Kasumi-1 (cell line): Measurements from ENCODE around the gene PLEKHA6.

Experiments used
- DNase-seq, 2 experiments: peaks; one replicate each; lab custom pipeline; 2025; lab: John Stamatoyannopoulos, UW

PLEKHA6 gene

DNA sequence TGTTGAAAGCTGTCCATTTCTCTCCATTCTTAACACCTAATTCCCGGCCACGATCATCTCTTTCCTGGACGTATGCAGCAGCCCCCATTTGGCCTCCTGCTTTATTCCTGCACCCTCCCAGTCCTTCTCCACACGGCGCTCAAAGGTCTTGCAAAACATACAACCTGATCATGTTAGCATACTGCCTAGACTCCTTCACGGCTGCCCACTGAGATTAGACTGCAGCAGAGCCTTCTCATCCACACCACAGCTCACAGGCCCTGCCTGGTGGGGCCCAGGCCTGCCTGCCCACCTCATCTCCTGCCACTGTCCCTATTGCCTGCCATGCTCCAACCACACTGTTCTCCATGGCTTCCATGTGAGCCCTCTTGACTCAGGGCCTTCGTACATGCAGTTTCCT lies 148.7 kb downstream of the PLEKHA6 start:
- DNase-seq: no peak

DNA sequence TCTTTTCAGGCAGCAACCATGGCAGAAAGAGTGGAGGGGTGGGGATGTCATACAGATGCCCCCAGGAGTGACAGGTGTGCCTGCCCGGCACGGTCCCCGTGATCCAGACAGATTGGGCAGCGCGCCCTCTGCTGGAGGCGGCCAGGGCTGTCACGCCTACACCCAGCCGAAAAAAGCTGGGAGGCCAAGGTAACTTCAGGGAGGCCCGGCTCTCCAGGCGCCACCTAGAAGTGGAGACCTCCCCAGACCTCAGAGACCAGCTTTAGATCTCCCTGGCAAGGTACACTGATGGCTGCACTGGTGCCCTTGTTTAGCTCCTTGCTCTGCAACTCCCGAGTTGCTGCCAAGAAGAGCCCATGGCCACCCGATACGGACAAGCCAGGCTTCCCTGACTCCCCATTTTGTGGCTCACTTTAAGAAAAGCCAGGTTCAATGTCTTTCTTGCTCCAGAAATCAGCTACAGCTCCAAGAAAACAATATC lies 152.6 kb downstream of the PLEKHA6 start:
- peak; percentile 10 to 28 for DNase-seq

DNA sequence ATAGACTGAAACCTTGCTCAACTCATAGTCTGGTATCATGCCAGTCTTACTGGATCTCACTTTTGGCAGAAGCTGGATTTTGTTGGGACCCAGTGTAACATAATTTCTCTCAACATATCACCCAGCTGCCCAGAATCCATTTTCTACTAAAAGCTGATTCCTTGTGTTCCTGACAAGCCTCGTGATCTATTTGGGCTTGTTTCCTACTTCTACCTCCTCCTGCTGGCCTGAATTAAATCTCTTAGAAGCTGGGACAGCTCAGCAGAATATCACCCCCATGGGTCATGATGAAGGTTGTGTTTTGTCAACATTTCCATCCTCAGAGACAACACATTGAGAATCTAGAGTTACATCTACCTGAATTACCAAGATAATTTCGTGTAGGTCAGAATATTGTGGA lies 153.6 kb downstream of the PLEKHA6 start:
- peak; percentile 8 to 25 for DNase-seq

DNA sequence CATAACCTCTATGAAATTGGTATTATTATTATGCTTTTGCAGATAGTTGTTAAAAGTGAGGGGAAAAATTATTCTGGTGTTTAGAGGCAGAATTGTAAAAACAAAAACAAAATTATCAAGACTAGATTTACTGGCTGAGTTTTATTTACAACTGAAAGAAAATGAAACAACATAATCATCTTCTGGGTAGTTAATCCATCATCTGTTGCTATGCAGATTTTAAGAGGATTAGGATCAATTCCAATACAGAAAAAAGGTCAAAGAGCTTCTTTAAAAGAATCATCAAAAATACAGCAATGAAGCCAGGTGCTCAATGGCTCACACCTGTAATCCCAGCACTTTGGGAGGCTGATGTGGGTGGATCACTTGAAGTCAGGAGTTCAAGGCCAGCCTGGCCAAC lies 154.2 kb downstream of the PLEKHA6 start:
- no peak for DNase-seq

DNA sequence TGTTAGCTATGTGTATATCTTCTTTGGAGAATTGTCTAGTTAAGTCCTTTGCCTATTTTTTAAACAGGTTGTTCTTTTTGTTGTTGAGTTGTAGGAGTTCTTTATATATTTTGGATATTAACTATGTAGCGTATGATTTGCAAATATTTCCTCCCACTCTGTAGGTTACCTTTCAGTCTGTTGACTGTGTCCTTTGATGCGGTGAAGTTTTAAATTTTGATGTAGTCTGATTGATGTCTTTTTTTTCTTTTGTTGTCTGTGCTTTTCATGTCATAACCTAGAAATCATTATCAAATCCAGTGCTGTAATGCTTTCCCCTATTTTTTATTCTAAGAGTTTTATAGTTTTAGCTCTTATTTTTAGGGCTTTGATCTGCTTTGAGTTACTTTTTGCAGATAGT lies 154.8 kb downstream of the PLEKHA6 start:
- DNase-seq: no peak

DNA sequence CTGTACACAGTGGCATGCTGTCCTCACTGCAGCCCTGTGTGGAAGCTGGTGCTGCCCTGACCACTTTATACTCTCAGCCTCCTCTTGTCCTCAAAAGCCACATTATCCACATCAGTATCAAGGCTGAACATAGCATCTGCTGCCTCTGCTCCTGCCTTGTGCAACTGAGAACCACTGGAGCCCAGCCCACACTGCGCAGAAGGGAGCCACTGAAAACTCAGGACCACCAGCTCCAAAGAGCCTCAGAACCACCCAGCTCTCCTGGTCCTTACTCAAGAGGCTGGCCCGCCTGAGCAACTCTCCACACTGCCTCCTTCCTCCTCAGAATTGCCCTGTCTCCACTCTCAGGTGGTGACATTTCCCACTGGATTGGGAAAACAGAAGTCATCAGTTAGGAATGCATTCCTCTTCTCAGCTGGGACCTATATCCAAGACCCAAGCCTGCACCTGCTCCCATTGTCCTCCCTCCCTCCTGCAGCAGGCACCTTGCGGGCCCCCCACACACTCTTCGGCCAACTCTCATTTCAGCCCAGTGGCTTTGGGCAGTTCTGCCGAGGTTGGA lies 156.4 kb downstream of the PLEKHA6 start:
- DNase-seq: no peak

DNA sequence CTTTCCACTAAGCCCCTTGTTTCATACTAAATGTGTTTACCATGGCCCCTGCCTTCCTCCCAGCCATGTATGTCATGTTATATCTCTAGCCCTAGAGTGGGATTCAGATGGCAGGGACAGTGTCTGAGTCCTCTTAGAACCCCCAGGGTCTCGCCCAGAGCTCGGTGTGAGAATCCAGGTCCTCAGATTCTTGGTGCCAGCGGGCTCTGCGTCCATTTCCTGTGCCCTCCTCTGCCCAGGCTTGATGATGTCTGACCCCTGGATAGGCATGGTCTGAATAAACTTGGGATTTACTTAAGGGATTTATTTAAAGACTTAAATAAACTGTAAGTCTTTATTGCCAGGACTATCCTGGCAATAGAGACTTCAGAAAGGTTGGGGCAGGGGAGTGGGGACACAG lies 157.2 kb downstream of the PLEKHA6 start:
- DNase-seq: no peak

DNA sequence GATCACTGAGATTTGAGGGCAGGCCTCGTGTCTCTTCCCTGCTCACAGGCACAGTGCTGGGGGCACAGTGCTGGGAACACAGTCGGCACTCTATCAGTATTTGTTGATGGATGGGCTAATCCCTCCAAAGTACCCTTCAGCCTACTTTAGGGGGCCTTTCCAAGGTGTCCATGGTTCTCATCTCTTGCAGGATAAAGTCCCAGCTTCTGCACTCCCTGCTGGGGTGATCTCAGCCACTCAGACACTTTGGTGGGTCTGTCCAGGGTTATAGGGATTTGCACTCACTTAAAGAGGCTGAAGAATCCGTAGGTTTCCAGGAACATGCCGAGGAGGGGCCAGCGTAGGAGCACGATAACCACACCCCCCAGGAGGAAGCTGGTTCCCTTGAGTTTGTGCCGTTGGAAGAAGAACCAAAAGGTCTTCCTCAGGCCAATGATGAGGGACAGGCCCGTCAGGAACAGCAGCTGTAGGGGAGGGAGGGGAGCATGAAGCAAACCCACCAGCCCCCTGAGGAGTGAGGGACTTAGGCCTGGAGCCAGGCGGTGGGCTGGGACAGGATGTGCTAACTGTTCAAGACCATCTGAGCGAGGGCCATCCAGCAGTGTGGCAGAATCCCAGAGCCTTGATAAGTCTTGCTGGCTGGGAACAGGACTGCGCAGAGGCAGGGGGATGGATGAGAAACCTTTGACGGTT lies 158.2 kb downstream of the PLEKHA6 start:
- no peak for DNase-seq

DNA sequence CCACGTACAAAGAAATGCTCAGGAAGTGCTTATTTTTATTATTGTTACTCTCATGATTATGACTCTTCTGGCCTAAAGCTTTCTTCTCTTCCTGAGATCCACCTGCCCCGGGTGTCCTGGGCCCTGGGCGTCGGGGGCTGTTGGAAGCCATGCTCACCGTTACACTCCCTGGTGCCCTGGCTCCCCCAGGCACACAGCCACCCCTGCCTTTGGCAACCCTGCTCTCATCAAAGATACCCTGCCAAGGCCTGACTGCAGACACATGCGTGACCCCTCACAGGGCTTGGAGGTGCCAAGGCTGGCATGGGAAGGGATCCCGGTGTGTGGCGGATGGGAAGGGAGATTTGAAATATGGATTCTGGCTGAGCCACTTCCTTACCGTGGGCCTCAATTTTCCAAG lies 160.2 kb downstream of the PLEKHA6 start:
- DNase-seq: no peak

DNA sequence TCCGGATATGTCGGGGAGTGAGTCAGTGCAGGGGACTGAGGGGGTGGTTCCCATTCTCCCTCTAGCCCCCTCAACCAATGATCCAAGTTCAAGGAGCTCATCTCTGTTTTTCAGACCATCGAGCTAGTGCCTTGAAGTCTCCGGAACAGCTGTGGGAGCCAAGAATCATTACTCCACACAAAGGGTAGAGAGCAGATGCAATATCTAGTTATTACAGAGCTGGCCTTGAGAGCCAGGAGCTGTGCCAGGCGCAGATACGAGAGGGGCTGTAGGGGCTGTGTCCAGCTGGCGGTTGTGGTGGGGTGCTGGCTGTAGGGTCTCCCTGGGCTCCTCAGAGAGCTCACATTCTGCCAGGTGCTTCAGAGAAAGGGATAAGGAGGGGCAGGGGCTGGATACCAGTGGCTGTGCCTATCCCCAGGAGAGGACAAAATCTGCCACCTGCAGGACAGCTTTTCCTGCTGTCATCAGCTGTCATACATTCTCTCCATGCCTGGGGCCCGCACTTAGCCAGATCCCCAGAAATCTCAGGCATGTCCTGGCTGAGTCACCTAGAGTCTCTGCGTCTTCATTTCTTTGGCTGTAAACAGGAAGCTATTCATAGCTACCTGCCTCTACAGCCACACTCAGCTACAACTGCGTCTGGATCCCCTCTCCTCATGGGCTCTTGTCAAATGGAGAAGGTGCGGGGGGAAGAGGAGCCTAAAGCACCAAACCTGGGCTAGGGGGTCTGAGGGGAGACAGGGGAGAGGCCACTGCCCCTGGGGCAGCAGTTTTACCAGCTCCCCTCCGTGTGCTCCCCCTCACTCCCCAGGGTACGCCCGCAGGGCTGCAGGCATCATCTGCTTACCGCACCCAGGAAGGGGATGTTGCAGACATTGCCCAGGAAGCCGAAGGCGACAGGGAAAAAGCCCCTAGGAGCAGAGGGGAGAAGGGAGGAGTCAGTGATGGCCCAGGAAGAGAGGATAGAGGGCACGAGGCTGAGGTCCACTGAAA lies 161.1 kb downstream of the PLEKHA6 start:
- DNase-seq: no peak

DNA sequence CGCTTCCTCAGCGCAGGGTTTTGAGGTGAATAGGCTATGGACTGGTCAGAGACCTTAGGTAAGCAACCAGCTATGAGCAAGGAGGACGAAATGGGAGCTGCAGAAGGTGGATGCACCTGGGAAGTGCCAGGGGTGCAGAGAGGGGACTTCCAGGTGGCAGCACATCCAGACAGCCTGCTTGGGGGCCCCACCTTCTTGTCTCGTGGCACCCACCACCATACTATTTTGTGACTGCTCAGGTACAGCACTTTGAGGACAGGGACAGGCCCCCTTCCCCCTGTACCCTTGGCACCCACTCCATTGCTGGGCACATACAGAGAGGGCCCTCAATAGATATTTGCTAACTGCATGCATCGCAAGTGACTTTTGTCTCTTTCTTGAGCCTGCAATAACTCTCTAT lies 162.7 kb downstream of the PLEKHA6 start:
- no peak for DNase-seq

DNA sequence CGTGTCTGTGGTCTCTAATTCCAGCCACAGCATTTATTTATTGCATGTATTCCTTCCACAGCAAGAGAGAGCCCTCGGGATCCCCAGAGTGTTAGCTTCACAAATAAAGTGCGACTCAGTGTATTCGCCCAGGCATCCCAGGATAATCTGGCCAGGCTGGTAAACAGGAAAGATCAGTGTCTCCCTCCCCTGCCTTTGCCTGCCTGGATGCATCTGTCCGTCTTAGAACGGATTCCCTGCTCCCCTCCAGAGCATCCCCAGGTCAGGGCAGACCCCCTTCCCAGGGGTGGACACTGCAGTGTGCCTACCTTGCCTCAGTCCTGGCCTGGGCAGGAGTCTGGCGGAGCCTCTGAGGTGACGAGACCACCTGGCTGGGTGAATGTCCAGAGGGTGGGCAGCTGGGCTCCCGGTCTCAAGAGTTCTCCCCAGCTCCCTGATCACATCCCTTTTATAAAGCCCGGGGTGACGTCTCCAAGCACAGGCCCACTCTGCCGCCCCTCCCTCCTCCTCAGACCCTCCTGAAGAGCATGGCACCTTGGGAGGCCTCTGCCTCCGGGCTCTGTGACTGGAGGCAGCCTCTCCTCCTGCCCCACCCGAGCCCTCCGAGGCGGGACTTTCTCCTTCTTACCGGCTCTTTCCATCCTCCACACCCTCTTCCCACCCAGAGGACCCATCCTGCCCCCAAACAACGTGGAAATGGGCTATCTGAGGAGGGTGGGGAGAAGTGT lies 163.5 kb downstream of the PLEKHA6 start, which contains the start of gene KISS1:
TSS of gene KISS1 (minus strand) at position 424 of the 728 bp plus-strand sequence. CDS start 3,615 bp downstream, outside the sequence.
- no peak for DNase-seq

DNA sequence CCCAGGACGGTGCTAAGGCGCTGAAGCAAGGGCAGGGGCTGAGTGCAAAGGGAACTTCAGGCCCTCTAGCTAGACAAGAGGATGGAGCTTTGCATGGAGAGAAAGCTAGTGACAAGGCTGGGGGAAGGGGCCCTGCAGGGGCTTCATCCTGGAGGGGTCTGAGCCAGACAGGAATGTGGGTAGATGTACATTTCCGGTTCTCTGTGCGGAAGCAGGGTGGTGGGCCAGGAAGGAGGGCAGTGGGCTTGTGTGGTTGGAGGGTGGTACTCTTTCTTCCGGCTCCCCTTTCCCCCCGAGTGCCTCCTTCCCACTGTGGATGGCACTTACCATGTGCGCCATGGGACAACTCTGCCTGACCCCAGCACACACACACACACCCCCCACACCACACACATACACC lies 165.0 kb downstream of the PLEKHA6 start:
- DNase-seq: peak in 1 of 2 experiments; percentile 3

DNA sequence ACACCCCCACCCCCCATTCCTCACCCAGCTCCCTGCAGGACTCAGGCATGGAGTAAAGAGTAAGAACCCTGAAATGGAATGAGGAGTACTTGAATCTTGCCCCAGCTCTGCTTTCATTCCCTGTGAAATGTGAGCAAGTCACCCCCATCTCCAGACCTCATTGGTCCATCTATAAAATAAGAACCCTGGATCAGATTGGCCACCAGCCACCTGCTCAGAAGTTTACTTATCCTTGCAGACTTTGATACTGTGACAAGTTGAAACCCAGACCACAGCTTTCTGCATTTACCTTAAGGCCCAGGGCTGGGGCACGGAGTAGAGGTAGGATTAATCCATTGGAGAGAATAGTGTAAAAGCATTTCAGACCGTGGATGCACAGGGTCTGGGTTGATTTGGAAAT lies 165.6 kb downstream of the PLEKHA6 start:
- DNase-seq: no peak

DNA sequence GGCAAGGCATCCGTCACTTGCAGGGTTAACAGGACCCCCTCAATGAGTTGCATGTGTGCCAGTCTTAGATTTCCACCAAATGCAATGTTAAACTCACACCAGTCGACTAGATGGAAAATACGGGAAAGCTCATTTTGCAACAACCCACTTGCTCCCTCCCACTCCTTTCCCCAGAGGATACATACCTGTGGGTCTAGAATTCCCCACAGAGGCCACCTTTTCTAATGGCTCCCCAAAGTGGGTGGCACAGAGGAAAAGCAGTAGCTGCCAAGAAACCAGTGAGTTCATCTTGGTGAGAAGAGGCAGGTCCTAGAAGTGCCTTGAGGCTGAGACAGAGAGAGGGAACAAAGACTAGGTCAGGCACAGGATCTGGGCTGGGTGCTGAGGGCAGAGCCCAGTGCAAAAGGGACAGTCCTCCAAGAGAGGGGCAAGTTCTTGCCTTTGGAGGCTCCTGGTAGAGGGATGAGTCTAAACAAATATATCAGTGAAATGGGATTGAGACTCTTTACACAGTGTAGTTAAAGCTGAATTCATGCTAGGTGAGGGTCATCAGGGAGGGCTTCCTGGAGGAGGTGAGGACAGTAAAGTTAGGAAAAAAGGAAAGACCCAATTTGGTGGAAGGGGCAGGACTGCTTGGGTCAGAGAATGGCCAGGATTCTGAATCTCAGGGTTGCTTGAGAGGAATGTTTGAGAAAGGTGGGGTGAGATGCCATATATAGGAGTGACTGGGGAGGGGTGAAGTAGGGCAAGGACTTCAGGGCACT lies 167.0 kb downstream of the PLEKHA6 start:
- no peak for DNase-seq

DNA sequence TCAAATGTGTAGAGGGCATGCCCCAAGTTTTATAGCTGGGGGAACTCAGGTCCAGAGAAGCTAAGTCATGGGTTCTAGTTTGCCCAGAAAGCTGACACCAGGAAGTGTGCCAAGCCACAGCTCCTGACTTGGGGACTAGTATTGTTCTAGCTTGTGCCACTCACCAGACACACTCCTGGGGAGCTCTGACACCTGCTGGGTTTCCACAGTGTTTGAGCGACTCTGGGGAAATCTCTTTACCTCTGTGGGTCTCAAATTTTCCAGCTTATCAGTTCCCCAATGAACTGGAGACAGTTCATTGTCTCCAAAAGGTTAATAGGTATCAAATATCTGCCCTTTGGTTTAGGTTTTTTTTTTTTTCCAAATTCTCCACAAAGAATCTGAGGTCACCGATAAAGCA lies 167.7 kb downstream of the PLEKHA6 start:
- DNase-seq: no peak

DNA sequence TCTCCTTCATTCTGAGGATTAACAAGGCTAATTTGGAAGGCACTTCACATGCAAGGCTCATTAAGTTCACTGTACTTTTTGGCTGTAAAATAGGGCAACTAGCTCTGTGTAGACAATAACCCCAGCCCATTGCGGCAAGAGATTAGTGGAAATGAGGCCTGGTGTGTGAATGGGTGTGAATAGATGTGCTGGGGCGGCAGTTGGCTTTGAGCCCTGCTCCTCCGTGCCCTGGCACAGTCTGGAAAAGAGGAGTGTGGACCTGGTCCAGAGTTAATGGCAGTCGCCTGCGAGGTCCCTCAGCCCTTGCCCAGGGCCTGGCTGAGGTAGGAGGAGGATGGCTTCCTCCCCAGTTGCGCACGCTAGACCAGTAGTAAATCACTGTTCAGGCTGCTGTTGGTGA lies 168.3 kb downstream of the PLEKHA6 start:
- no peak for DNase-seq

DNA sequence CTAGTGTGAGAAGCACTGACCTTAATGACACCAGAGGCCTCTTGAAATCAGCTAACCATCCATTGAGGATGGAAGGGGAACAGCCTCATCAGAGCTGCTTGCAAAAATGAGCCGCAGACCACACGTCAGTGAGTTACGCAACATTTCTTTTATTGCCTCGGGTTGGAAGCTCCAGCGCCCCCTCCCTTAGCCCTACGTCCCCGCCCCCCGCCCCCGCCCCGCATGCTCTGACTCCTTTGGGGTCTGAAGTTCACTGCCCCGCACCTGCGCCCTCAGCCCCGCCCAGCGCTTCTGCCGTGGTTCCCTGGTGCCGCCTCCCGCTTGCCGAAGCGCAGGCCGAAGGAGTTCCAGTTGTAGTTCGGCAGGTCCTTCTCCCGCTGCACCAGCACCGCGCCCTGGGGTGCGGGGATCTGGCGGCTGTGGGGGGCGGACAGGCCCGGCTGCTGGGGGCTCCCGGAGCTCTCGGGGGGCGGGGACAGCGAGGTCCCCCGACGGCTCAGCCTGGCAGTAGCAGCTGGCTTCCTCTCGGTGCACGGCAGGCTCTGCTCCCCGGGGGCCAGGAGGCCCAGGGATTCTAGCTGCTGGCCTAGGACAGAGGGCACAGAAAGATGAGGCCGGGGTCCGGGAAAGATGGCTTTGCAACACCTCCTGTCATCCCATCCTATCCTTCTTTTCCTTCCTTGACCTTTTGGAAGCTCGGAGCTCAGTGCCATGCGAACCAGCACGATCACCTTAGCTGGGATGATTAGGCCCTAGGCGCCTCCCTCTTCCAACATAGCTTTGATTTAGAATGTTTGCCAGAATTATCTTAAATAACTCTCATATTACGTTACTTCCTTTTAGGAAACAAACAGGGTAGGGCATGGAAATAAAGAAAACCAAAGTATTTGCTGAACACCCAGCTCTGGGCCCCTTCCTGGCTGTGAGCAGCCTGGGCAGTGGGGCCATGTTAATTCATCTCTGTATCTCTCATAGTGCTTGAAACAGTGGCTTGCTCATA lies 169.2 kb downstream of the PLEKHA6 start:
- DNase-seq: peak; percentile 60 to 68

DNA sequence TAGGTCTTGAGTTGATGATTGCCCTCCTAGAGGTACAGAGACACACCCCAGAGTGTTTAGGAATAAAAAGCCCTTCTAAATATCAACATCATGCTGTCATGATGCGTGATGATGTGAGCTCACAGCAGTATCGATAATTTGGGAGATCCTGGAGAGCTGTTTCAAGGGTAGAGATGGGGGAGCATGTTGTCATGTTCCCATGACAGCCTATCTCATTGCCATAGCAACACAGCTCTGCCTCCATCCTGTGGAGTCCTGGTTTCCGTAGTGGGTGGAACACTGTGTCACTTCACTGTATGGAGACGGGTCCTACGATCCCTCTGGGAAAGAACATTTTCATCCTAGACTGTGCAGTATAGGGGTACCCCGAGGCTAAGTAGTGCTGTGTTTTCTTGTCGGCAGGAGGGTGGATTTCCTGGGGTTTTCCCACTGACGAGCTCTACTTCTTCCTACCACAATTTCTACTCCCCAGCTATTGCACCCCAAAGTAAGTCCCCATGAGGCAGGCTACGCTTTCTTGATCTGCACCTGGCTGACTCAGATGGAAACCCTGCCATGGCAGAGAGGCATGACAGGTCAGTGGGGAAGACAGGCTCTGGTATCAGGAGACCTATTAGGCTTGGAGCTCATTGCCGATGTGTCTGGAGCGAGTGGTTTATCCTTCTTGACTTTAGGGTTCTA lies 170.6 kb downstream of the PLEKHA6 start:
- DNase-seq: no peak
